ENCODE measurements around the gene CASKIN2. TPM values are rescaled to one million over a fixed set of nuclear protein-coding genes. Genes with fewer than 3 reads are reported as not detected.

Gene CASKIN2
- total RNA-seq, 1 experiment from 2014 or later = 40.0 TPM

- ATAC-seq (no peak), DNase-seq (ENCODE audit: low read depth, low spot score) (no peak)
- no peak overlapping the region for H3K27ac ChIP-seq (ENCODE audit: low read length)
- BruUV-seq (replicated peaks) = no TSS peak
- H3K4me1 ChIP-seq (ENCODE audit: control insufficient read depth, insufficient read depth, low read length) = peaks cover 9% of the 10 kb centered on the region; the same call in 1 of the 2 replicates
- no peaks in the 10 kb centered on the region for H3K27me3 ChIP-seq (ENCODE audit: control insufficient read depth, insufficient read depth, low read length)
- ChIA-PET CTCF (interaction anchor here (0.7 kb wide), 1 partner anchor 14 kb away, joined by 3 read pairs; no protein-coding TSS in a partner anchor), POLR2A (interaction anchor here (0.5 to 0.7 kb wide), 2 partner anchors 10 to 417 kb away, joined by 3 read pairs; no protein-coding TSS in a partner anchor)
- no peak overlapping the region for H3K4me3 ChIP-seq (ENCODE audit: low read depth in 2 of 2, low read length in 2 of 2)
- no peaks in the 10 kb centered on the region for H3K9me3 ChIP-seq (ENCODE audit: control insufficient read depth, insufficient read depth, low read depth, low read length)
- no peaks in the 10 kb centered on the region for H3K36me3 ChIP-seq (ENCODE audit: control insufficient read depth, insufficient read depth, low read length)
- intact Hi-C loops (cut with micrococcal nuclease; ENCODE audit: unreplicated experiment) = no loop called here
- in situ Hi-C loops (cut with HindIII; ENCODE audit: low pct_unique_long_range_greater_than_20kb, low sequenced_read_pairs) = no loop called here
- TF ChIP-seq TCF7L2 (IDR thresholded peaks at IDR 0.05; ENCODE audit: low read depth, low read length) (no peak), REST (IDR thresholded peaks at IDR 0.05; ENCODE audit: insufficient read depth in 1 of 2, low read depth in 2 of 2, low read length in 1 of 2) (no peak), SIN3A (IDR thresholded peaks at IDR 0.05; ENCODE audit: borderline replicate concordance, insufficient read depth, low read depth, low read length) (no peak), CTCF (IDR thresholded peaks at IDR 0.05) (no peak), POLR2AphosphoS5 (IDR thresholded peaks at IDR 0.05; ENCODE audit: low read depth, low read length) (no peak; the same call in 1 of the 2 replicates)
Measured at GRCh38 chr17:75498039-75498725, 17.2 kb downstream of the CASKIN2 start.

GRCh38 chr17:75496005-75496404 lies 19.3 kb downstream of the CASKIN2 start:
- DNase-seq (ENCODE audit: low read depth, low spot score) (no peak), ATAC-seq (no peak)
- no TSS peak for BruUV-seq (replicated peaks)
- in situ Hi-C loops (cut with HindIII; ENCODE audit: low pct_unique_long_range_greater_than_20kb, low sequenced_read_pairs) = no loop called here
- CTCF ChIA-PET = no interaction called here
- no peak overlapping the region for H3K4me3 ChIP-seq (ENCODE audit: low read depth in 2 of 2, low read length in 2 of 2)
- TF ChIP-seq POLR2AphosphoS5 (IDR thresholded peaks at IDR 0.05; ENCODE audit: low read depth, low read length) (no peak), SIN3A (IDR thresholded peaks at IDR 0.05; ENCODE audit: borderline replicate concordance, insufficient read depth, low read depth, low read length) (no peak), TCF7L2 (IDR thresholded peaks at IDR 0.05; ENCODE audit: low read depth, low read length) (no peak), CTCF (IDR thresholded peaks at IDR 0.05) (no peak), REST (IDR thresholded peaks at IDR 0.05; ENCODE audit: insufficient read depth in 1 of 2, low read depth in 2 of 2, low read length in 1 of 2) (no peak)
- no peaks in the 10 kb centered on the region for H3K9me3 ChIP-seq (ENCODE audit: control insufficient read depth, insufficient read depth, low read depth, low read length)
- H3K4me1 ChIP-seq (ENCODE audit: control insufficient read depth, insufficient read depth, low read length) = peaks cover 9% of the 10 kb centered on the region; the same call in 1 of the 2 replicates
- intact Hi-C loops (cut with micrococcal nuclease; ENCODE audit: unreplicated experiment) = no loop called here
- H3K27me3 ChIP-seq (ENCODE audit: control insufficient read depth, insufficient read depth, low read length) = no peaks in the 10 kb centered on the region
- H3K27ac ChIP-seq (ENCODE audit: low read length) = no peak overlapping the region
- POLR2A ChIA-PET = no interaction called here
- H3K36me3 ChIP-seq (ENCODE audit: control insufficient read depth, insufficient read depth, low read length) = no peaks in the 10 kb centered on the region

Measured in Panc1 (cell line).